CD4-positive, alpha-beta T cell treated with Interleukin-17A for 4 hours (primary cell): Measurements from ENCODE around the gene ZNF200.
"Not testable (repeated sequence)": the region's sequence is repeated elsewhere in the genome, so short reads cannot be mapped to it uniquely, and the experiment has no call there.

Experiments
- DNase-seq: peaks from one replicate; pipeline ENCODE4 v3.0.0-alpha.2; 2020; ENCODE audit warnings: mixed read lengths

The ZNF200 gene

DNA sequence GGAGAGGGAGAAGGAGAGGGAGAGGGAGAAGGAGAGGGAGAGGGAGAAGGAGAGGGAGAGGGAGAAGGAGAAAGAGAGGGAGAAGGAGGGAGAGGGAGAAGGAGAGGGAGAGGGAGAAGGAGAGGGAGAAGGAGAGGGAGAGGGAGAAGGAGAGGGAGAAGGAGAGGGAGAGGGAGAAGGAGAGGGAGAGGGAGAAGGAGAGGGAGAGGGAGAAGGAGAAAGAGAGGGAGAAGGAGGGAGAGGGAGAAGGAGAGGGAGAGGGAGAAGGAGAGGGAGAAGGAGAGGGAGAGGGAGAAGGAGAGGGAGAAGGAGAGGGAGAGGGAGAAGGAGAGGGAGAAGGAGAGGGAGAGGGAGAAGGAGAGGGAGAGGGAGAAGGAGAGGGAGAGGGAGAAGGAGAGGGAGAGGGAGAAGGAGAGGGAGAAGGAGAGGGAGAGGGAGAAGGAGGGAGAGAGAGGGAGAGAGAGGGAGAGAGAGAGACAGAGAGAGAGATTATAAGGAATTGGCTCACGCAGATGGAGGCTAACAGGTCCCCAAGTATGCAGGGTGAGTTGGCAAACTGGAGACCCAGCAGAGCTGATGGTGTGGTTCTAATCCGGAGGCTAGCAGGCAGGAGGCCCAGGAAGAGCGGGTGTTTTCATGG is 37.1 kb downstream of the ZNF200 start:
- not testable (repeated sequence) for DNase-seq

DNA sequence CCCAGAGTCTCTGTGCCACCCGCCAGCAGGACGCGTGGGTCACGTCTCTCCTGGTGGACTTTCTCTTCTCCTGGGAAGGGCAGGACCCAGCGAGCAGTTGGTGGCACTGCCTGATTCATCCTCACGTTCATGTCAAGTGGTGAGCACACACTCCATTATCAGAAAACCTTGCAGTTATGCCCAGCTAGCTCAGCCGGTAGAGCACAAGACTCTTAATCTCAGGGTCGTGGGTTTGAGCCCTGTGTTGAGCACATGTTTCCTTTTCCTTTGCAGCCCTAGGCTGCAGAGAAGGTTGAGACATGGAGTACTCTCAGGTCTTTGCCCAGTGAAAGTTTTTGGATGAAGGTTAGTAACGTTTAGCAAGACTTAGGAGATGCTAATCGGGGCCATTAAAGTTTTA is 39.0 kb downstream of the ZNF200 start:
- no peak for DNase-seq

DNA sequence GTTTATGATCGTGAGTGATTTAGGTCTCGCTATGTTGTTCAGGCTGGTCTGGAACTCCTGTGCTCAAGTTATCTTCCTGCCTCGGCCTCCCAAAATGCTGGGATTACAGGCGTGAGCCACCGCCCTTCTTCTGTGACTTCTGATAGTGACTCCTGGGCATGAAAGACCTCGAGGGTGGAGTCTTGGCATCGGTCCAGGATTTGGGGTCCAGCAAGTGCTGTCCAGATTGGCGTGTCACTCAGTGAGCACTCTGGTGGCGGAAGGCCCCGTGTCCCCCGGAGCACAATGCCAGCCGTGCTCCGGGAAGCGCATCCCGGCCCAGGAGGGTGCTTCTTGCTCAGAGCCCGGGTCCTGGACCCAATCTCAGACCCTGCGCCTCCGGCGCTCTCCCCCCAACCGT is 40.2 kb downstream of the ZNF200 start:
- DNase-seq: no peak

DNA sequence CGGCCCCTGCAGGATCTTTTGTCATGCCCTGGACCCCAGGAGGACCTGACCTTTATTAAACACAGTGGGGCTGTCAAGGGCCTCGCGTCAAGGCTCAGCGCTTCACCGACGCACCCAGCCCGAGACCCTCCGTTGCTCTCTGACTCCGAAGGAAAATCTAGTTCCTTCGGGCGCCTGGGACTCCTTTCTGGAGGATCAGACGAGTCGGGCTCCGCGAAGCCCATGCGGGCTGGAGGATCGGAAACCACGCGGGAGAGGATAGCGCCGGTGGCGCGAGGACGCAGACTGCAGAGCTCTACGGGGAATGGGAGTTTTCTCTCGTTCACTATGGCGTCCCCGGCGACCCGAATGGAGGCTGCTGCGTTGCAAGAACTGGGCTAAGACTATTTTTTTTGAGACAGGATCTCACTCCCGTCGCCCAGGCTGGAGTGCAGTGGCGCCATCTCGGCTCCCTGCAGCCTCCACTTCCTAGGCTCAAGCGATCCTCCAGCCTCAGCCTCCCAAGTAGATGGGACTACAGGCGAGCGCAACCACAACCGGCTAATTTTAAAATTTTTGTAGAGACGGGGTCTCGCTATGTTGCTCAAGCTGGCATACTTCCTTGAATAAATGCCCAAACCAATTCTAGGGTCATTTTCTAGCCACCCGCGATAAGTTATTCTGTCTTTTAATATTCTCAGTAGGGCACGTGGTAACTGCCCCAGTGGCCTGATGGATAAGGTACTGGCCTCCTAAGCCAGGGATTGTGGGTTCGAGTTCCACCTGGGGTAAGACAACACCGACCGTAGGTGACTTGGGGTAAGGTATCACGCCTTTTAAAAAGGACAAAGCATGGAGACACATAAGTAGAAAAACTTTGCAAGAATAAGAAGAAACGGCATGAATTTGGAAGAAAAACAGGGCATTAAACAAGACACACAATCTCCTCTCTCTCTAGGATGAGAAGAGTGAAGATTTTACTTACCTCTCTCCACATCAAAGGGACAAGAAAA is 41.4 kb downstream of the ZNF200 start:
- no peak for DNase-seq

DNA sequence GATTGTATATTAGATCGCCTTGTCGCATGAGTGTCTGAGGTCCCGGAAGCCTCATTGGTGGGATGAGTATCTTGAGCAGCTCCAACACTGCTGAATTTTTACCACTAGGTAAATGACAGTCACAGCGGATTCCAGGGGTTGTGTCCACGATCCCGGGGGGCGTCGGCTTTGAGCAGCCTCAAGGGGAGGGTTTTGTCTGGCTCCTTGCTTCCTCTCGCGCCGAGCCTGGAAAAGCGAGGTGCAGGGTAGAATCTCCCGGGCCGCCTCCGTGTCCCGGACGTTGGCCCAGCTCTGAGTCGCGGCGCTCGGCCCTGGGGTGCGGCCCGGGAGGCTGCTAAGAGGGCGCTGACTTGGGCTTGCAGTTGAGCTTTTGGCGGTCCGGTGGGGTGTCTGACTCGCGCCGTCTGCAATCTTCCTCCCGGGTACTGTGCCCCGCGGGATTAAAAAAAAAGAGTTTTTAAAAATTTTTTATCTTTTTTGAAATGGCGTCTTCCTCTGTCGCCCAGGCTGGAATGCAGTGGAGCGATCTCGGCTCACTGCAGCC is 42.4 kb downstream of the ZNF200 start:
- DNase-seq: no peak

DNA sequence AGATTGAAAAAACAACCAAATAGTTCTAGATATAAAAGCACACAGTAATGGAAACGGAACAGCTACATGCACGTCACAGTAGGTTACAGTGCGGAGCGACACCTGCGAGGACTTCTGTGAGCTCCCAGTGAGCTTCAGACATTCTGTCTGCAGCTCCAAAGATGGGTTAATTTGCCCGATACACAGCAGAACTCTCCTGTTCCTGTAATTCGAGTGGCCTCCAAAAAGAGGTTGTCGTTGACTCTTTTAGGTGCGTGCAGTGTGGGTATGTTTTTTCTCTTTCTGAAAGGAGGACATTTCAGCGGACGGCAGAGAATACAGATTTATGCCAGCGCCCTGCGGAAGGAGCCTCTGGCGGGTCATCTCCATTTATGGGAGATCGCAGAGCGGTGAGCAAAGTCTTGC is 44.0 kb downstream of the ZNF200 start:
- peak; percentile 16 for DNase-seq

DNA sequence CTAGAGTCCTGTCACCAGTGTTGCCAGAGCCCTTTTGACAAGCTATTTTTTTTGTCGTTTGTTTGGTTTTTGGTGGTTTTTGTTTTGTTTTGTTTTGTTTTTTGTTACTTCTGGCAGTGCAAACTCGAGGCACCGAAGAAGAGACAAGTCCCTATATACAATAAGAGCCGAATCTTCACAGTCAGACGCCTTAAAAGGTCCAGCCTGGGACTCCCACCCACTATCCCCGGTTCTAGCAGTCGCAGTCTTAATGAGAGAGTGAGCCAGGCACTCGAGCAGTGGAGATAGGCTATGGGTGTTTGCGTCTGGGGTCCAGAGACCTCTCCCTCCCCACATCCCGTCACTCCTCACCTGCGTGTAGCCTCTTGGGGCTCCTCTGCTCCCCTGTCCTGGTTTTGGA is 45.1 kb downstream of the ZNF200 start:
- no peak for DNase-seq

DNA sequence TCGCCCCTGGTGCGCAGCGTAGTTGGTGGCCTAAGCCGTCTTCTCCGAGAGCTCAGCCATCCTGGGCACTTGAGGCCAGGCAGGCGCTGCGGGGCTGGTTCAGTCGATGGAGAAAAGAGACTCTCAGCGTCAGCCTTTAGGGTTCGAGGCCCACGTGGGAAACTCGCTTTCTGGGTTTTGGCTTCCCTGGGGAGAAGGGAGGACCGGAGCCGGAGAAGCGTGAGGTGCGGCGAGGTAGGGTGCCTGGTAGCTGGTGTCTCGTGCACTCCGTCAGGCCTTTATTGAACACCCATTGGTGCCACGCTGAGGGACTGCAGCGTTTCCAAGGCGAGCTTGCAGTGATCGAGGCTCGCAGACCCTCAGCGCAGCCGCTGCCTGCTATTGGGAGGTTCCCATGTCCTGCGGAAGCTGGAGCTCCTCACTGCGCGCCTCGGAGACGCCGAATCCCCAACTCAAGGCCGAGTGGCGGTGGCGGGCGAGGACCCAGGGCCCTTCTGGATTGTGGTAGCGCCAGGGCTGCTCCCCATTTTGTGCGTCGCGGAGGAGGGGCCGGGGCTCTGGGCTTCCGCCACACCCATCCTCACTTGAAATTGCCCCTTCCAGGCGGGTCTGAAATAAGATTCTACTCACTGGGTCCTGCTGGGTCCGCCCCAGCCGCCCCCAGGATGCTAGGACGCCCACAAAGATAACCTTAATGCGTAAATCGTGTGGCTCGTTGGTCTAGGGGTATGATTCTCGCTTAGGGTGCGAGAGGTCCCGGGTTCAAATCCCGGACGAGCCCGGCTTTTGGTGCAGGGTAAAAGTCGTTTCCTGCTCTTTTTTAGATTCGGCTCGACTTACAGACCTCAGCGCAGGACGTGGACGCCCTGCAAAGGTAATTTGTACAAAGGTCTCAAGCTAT is 45.8 kb downstream of the ZNF200 start:
- DNase-seq: peak; percentile 50

DNA sequence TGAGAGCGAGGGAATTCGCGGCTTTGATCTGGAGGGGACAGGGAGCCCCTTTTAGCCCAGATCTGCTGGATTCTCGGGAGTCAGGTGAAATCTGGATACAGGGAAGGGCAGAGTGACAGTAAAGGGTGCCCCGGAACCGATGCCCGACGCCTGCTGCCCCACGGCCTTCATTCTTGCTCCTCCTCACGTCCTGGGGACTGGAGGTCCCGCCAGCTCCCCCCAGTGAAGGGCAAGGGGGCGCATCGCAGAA is 46.4 kb downstream of the ZNF200 start:
- DNase-seq: no peak

DNA sequence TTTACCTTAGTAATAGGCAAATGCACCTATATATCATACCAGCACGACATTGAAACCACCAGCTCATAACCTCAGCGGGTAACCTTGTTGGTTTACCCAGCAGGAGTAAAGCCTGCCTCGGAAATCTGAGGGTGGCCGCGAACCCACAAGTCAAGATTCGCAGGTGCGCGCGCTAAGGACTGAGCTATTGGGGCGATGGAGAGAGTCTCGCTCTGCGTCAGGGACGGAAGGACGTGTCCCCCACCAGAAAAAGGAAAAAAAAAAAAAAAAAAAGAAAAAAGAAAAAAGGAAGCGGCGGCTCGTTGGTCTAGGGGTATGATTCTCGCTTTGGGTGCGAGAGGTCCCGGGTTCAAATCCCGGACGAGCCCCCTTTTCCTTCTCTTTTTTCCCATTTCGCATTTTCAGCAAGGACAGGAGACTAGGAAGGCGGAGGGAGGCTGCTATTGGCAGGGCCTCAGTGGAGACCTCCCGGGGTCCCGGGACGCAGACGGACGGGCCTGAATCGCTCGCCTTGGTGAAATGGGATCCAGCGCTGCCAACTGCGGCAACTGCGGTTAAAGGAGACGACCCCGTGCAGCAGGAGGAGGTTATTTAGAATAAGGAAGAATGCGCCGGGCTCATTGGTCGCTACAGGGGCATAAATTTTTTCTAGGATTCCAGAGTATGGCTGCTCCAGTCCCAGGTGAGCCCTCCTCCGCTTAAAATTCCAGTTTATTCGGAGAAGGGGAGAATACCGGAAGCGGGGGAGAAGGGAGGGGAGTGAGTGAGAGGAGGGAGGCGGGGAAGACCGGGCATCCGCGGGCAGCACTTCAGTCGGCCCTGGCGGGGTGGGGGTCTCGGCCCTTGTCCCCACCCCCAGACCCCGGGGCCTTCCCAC is 46.9 kb downstream of the ZNF200 start, which contains the start of gene OR1F1:
Gene OR1F1 (plus strand): TSS at position 407 of the 877 bp plus-strand sequence.
- peak; percentile 34 for DNase-seq

DNA sequence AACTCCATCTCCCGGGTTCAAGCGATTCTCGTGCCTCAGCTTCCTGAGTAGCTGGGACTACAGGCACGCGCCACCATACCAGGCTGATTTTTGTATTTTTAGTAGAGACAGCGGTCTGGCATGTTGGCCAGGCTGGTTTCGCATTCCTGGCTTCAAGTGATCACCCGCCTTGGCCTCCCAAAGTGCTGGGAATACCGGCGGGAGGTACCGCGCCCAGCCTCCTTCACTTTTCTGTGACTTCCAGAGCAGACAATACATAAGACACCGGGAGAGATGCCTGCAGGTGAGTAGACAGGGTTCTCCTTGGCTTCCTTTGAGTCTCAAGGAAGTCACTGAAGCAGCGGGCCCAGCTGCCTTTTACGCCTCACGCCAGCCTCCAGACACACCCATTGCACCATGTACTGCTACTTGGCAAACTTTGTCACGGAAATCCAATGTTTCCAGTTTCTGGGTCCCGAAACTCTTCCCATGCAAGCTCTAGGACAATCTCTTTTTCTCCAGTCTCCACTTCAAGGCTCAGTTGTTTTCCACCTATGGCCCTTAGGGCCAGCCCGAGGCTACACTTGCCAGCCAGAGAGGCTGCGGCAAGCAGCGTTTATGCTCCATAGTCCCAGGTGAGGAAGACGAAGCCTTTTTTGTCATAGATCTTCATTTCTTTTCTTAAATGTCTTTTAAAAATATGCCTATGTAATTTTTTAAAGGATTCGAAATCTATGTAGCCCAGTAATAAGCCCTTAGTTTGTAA is 47.8 kb downstream of the ZNF200 start:
- no peak for DNase-seq

DNA sequence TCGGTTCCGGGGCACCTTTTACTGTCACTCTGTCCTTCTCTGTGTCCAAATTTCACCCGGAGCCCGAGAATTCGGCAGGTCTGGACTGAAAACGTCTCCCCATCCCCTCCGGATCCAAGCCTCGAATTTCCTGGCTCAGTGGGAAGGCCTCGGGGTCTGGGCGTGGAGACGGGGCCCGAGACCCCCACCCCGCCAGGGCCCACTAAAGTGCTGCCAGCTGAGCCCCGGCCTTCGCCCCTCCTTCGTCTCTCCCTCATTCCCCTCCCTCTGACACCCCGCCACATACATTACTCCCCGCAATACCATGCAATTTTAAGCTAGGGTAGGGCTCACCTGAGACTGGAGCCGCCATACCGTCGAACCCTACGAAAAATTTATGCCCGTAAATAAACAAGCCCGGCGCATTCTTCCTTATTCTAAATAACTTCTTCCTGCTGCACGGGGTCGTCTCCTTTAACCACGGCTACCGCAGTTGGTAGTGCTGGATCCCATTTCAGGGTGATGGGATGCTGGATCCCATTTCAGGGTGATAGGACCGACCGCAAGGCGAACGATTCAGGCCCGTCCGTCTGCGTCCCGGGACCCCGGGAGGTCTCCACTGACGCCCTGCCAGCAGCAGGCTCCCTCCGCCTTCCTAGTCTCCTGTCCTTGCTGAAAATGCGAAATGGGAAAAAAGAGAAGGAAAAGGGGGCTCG is 51.4 kb downstream of the ZNF200 start:
- DNase-seq: no peak

DNA sequence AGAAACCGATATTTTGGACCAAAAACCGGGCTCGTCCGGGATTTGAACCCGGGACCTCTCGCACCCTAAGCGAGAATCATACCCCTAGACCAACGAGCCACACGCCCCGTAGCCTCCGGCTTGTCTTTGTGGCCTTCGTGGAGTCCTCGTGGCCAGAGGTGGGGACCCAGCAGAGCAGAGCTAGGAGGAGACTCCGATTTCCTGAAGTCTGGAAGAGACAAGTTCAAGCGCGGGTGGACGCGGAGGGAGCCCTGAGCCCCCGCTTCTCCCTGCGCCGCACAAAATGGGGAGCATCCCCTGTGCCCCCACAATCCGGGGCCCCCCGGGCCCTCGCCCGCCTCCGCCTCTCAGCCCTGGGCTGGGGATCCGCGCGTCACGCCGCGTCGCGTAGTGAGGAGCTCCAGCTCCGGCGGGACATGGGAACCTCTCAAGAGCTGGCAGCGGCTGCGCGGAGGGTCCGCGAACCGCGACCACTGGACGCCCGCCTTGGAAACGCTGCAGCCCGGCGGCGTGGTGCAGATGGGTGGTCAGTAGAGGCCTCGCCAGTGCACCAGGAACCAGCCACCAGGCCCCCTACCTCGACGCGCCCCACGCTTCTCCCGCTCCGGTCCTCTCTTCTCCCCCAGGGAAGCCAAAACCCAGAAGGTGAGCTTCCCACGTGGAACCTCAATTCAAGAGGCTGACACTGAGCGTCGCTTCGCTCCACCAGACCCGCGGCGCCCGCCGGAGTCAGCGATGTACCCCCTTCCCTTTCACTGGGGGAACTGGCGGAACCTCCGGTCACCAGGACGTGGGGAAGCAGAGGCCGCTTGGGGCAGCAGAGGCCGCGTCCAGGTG is 52.1 kb downstream of the ZNF200 start:
- DNase-seq: peak; percentile 54

DNA sequence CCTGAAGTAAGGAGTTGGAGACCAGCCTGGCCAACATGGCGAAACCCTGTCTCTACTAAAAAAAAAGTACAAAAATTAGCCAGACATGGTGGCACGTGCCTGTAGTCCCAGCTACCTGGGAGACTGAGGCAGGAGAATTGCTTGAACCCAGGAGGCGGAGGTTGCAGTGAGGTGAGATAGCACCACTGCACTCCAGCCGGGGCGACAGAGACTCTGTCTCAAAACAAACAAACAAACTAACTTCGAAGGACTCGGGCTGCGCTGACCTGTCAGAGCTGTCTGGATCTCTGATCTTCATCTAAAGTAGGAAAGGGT is 52.7 kb downstream of the ZNF200 start:
- not testable (repeated sequence) for DNase-seq

DNA sequence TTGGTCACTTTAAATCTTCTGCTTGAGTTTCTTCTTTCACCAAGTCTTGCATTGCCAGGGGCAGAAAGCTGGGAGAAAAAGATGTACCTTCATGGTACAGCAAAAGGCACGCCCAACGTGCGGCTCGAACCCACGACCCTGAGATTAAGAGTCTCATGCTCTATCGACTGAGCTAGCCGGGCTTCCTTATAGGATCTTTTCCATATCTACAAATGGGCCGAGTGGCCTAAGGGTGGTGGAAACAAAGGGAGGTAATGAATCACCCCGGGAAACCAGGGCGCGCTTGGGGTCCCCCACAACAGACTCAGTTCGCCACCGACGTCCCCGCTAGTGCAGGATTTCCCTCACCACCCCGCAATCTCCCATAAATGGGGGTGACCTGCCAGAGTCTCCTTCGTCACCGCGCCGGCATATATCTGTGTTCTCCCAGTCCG is 54.5 kb downstream of the ZNF200 start:
- DNase-seq: no peak

DNA sequence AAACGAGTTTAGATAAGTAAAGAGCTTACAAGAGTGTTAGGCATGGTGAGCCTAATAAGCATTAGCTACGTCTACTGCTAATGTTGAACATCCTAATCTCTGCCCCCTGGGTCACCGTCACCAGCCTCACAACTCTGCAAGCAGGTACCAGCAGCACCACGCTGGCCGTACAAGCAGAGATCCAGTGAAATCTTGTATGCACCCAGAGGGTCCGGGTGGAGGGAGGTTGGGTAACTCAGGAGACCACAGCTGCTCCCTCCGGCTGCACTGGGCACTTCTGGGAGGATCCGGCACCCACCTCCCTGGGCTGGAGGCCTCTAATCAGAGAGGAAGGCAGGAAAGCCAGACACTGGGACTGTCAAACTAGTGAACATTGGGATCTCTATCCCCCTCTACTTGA is 55.3 kb downstream of the ZNF200 start:
- no peak for DNase-seq

DNA sequence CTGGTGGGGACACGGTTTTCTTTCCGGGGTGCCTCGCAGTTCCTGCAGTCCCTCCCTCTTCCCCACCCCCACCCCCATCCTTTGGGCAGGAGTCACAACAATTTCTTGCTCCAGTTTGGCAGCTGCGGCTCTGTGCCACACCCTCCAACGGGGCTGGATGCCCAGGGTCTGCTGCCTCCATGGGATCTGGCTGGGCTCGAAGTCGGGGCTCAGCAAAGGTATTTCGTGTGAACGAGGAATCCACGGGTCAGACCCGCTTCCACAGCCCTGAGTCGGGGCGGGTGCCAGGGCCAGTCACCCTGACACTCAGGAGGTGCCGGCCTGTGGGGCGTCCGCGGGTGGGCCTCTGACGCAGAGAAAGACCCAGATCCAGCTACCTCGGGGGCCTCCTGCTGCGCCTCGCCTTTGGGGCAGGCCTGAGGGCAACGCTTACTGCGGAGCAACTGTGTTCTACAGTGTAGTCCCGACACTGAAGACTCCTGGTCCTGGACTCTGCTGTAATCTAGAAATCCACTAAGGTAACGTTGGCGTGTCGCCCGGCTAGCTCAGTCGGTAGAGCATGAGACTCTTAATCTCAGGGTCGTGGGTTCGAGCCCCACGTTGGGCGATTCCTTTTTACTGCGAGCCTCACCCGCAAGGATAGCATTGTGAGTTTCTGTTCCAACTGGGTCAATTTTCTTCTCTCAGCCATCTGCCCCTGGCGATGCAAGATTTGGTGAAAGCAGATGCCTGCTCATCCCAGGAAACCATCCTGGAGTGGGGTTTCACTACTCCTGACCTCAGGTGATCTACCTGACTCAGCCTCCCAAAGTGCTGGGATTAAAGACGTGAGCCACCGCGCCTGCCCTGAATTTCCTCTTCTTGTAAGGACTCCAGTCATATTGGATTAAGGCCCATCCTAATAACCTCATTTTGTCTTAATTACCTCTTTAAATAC is 59.5 kb downstream of the ZNF200 start:
- no peak for DNase-seq

DNA sequence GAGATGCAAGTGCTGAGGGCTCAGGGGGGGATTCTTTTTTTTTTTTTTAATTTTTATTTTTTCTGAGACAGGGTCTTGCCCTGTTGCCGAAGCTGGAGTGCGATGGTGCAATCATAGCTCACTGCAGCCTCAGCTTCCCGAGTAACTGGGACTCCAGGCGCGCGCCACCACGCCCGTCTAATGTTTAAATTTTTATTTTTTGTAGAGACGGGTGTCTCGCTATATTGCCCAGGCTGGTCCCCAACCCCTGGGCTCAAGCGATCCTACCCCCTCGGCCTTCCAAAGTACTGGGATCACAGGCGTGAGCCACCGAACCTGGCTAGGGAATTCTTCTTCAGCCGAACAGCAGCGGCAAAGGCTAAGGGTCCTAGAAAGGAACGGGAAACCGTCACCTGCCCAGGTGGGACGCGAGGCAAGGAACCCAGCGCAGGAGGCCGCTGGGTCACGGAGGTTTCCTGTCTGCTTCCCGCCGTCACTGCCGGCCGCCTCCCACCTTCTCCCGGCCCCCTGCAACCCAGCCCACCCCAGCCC is 60.3 kb downstream of the ZNF200 start:
- no peak for DNase-seq
